Rectal smooth muscle tissue (tissue), 1 donor: ENCODE results near the gene IL16.

Experiments used
- H3K27ac ChIP-seq: one replicate; pipeline ENCODE4 v1.7.0; 2013; ENCODE audit warnings: low read depth, low read length, inconsistent platforms
- H3K27me3 ChIP-seq: one replicate; pipeline ENCODE4 v1.7.0; 2013; ENCODE audit warnings: low read length; ENCODE audit not compliant: control insufficient read depth, insufficient read depth
- H3K36me3 ChIP-seq: one replicate; pipeline ENCODE4 v1.7.0; 2013; ENCODE audit warnings: low read length; ENCODE audit not compliant: control insufficient read depth, insufficient read depth
- H3K4me1 ChIP-seq: one replicate; pipeline ENCODE4 v1.7.0; 2013; ENCODE audit warnings: low read length; ENCODE audit not compliant: control insufficient read depth, insufficient read depth
- H3K4me3 ChIP-seq: one replicate; pipeline ENCODE4 v1.7.0; 2013; ENCODE audit warnings: low read length
- H3K9ac ChIP-seq: one replicate; pipeline ENCODE4 v1.7.0; 2013; ENCODE audit warnings: low read length

The IL16 gene

DNA sequence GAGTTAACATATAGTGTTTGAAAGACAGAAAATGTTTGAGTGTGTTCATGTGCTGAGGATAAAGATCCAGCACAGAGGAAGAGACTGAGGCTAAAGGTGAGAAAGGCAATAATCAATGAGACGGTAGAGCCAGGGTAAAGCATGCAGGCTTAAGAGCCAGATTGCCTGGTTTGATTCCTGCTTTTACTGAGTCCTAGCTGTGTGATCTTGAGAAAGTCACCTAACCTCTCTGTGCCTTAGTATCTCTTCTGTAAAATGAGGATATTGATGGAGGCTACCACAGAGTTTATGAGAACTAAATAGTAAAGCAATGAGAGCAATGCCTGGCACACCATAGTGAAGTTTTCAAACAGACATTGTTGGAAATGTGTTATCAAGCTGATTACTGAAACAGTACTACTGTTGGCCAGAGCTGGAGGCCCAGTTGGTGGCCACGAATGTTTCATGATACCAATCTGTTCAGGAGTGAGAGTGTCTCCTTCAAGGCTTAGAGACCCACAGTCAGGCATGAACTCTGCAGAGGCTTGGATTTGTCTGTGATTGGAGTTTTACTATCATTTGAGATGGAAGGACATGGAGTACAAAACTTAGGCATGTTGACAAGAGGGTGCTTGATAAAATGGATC, 26.8 kb downstream of the IL16 start:
- H3K36me3 ChIP-seq = no peaks in the 10 kb centered on the region
- H3K27me3 ChIP-seq = no peaks in the 10 kb centered on the region
- H3K4me3 ChIP-seq = no peak overlapping the region
- H3K4me1 ChIP-seq = no peaks in the 10 kb centered on the region
- no peak overlapping the region for H3K9ac ChIP-seq
- H3K27ac ChIP-seq = no peak overlapping the region

DNA sequence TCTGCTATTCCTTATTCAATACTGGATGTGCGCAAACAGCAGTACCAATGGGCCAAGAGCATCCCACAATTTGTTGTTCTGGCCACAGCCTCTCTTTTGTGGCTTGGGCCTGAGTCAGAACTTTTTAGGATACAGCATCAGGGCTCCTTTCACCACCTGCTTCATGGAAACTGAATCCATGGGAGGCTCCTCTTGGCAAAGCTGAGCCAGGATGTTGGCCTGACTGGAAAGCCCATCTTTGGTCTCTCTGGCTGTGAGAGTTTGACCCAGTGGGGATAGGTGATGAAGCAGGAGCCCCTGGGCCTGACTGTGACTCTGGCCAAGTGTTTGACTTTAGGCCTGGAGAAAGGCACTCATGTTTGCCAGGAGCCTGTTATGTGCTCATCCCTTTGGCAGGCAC, 27.6 kb downstream of the IL16 start:
- Histone ChIP-seq H3K27me3 (no peaks in the 10 kb centered on the region), H3K4me3 (no peak overlapping the region), H3K27ac (peak overlapping the region; percentile 30), H3K36me3 (no peaks in the 10 kb centered on the region), H3K9ac (no peak overlapping the region), H3K4me1 (no peaks in the 10 kb centered on the region)

DNA sequence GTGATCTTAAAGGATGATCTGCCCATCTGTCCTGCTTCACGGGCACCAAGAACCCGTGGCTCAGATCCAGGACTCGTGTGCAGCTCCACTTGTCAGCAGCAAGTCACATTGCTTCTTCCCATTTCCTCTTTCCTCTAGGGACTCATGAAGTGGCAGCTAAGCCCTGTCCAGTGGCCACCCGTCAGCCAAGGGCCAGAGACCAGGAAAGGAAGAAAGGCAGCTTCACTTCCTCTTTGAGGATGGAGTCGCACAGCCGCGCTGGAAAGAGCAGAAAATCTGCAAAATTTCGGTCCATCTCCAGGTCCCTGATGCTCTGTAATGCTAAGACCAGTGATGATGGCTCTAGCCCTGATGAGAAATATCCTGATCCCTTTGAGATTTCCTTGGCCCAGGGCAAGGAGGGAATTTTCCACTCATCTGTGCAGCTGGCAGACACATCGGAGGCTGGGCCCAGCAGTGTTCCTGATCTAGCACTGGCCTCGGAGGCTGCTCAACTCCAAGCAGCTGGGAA, 28.5 kb downstream of the IL16 start:
- Histone ChIP-seq H3K27me3 (no peaks in the 10 kb centered on the region), H3K27ac (peak overlapping the region; percentile 30), H3K9ac (no peak overlapping the region), H3K36me3 (no peaks in the 10 kb centered on the region), H3K4me1 (no peaks in the 10 kb centered on the region), H3K4me3 (no peak overlapping the region)

DNA sequence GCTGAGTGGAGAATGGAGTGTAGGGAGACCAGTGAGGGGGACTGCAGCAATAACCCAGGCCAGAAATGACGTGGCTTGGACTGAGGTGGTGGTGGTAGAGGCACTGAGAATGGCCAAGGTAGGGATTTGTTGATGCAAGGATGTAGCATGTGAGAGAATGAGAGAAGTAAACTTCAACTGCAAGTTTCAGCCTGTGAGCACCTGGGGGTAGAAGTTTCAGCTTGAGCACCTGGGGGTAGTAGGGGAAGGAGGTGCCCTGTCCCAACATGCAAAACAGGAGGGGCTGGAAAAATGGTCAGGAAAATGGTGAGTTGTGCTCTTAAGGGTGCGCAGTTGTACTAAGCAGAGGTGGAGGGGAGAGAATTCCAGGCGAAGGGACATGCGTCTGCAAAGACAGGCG, 31.0 kb downstream of the IL16 start:
- Histone ChIP-seq H3K4me1 (no peaks in the 10 kb centered on the region), H3K36me3 (no peaks in the 10 kb centered on the region), H3K27me3 (no peaks in the 10 kb centered on the region), H3K9ac (no peak overlapping the region), H3K27ac (no peak overlapping the region), H3K4me3 (no peak overlapping the region)

DNA sequence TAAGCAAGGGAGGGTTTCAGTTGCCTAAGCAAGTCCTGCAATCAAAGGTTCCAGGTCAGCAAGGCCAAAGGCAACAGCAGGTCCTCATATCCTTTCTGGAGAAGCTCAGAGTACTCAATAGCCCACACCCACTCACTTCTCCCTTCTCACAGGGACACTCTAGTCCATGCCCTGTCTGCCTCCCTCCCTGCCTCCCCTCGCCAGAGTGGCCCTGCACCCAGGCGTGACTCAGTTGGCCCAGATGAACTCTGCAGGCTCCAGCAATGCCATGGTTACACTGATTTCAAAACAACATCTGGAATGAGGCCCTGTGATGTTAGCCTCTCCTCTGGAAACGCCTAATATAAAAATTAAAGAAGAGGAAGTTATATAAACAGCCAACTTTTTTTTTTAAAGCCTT, 32.9 kb downstream of the IL16 start:
- H3K36me3 ChIP-seq = no peaks in the 10 kb centered on the region
- no peaks in the 10 kb centered on the region for H3K27me3 ChIP-seq
- H3K4me3 ChIP-seq = no peak overlapping the region
- H3K27ac ChIP-seq = no peak overlapping the region
- no peaks in the 10 kb centered on the region for H3K4me1 ChIP-seq
- H3K9ac ChIP-seq = no peak overlapping the region

DNA sequence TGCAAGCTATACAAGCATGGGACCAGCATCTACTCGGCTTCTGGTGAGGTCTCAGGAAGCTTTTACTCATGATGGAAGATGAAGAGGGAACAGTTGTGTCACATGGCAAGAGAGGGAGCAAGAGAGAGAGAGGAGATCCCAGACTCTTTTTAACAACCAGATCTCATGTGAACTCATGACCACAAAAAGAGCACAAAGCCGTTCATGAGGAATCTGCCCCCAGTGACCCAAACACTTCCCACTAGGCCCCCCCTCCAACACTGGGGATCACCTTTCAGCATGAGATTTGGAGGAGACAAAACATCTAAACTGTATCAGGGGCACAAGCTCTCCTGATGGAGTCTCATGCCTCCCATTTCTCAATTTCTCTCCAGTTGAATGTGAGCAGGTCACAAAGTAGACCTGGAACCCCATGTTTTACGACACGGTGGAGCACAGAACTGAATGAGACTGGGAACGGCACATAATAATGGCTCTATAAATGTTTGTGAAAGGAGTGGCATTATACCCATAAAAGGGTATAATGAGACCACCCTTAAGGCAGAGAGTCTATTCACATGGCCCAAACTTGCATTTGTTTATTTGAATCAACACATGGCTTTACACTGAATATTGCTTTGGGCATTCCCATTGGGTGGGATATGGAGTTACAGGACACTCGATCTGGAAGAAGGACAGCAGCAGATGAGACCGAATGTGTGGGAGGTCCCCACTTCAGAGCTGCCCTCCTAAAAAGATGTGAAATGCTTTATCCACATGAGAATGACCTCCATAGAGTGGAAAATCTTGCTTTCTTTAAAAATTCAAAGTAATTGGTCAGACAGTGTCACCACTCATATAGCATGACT, 38.8 kb downstream of the IL16 start:
- no peak overlapping the region for H3K9ac ChIP-seq
- H3K36me3 ChIP-seq = no peaks in the 10 kb centered on the region
- H3K27ac ChIP-seq = no peak overlapping the region
- H3K4me3 ChIP-seq = no peak overlapping the region
- H3K27me3 ChIP-seq = no peaks in the 10 kb centered on the region
- H3K4me1 ChIP-seq = no peaks in the 10 kb centered on the region

DNA sequence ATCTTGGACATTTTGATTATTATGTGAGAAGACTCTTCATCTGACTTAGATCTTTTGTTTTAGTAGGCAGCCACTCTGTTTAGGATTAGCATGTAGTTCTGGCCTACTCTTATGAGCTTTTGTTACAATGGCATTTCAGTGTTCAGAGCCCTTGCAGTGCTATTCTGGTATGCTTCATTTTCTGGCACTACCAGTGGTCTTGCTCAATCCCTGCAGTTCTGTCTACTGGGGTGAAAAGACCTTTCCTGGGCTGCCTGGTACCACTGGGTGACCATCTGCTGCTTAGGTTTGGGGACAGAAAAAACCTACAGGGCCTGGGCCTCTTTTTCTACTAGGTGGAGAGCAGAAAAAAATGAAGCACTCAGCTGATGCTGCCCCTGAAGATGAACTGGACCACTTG, 42.5 kb downstream of the IL16 start:
- Histone ChIP-seq H3K4me1 (no peaks in the 10 kb centered on the region), H3K27ac (no peak overlapping the region)

DNA sequence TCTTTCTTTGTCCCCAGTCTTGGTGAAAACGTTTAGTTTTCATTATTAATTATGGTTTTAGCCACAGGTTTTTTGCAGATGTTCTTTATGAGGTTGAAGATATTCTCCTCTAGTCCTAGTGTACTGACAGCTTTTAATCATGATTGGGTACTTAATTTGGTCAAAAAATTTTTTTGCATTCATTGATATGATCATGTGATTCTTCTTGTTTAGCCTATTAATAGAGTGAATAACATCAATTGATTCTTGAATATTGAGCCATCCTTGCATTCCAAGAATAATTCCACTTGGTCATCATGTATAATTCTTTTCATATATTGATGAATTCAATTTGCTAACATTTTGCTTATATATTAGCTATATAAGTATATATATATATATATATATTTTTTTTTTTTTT, 46.1 kb downstream of the IL16 start:
- Histone ChIP-seq H3K27me3 (no peaks in the 10 kb centered on the region), H3K4me3 (no peak overlapping the region), H3K9ac (no peak overlapping the region), H3K27ac (no peak overlapping the region), H3K4me1 (no peaks in the 10 kb centered on the region), H3K36me3 (no peaks in the 10 kb centered on the region)

More for the DNA sequence above, 42.5 kb downstream of the IL16 start:
- H3K36me3 ChIP-seq = no peaks in the 10 kb centered on the region
- no peak overlapping the region for H3K4me3 ChIP-seq
- H3K27me3 ChIP-seq = no peaks in the 10 kb centered on the region
- H3K9ac ChIP-seq = no peak overlapping the region

DNA sequence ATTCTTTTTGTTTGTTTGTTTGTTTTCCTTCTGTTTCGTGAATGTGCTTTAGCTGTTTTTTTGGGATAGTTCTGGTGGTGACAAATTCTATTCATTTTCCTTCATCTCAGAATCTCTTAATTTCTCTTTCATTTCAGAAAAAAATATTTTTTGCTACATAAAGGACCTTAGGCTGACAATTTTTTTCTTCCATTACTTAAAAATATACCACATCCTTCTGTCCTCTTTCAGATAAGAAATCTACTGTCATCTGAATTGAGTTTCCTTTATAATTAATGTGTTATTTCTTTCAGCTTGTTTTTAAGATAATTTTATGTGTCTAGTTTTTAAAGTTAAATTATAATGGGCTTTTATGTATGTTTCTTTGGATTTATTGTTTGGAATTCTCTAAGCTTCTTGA, 47.6 kb downstream of the IL16 start:
- H3K9ac ChIP-seq = no peak overlapping the region
- H3K36me3 ChIP-seq = no peaks in the 10 kb centered on the region
- H3K4me3 ChIP-seq = no peak overlapping the region
- no peak overlapping the region for H3K27ac ChIP-seq
- H3K4me1 ChIP-seq = no peaks in the 10 kb centered on the region
- no peaks in the 10 kb centered on the region for H3K27me3 ChIP-seq

DNA sequence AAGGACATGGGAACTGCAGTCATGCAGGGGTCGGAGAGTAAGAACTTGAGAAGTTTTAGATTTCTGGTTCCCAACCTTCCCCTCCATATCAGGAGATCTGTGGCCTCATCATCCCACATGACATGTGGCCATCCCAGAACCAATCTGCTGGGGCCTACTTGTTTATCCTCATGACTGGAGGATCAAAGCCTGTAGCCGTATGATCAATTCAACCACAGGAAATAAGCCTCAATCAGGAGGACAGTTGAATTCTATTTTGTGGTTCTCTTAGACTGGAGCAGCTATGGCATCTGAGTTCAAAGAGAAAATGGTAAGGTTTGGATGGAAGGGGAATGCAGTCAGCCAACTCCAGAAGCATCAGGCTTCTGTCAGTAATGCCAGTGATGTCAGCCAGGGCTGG, 57.2 kb downstream of the IL16 start:
- H3K27ac ChIP-seq = no peak overlapping the region

DNA sequence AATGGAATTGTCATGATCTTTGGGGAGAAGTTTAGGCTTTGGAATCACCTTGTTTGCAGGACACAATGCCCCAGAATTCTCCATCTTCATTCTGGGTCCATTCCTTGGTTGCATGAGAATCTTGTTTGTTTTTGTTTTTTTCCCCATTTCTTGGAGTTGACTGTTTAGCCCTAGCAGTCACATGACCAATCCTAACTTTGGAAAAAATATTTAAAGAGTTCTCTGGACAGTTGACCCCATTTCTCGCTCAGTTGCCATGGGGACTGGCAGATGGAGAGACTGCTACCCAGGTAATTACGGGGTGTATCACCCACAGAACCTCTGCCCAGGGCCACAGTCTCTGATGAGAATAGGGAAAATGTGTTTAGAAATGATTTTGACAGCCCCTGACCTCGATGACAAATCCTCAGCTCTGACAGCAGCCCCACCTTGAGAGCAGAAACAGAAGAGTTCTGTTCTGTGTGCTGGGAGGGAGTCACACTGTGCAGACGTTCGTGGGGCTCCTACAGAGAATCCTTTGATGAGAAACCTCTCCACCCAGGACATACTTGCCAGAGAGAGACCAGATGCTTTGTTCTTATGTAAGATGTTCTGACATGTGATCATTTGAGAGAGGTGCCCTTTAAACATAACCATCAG, 57.7 kb downstream of the IL16 start:
- Histone ChIP-seq H3K36me3 (no peaks in the 10 kb centered on the region), H3K27ac (no peak overlapping the region), H3K4me3 (no peak overlapping the region), H3K4me1 (no peaks in the 10 kb centered on the region), H3K27me3 (no peaks in the 10 kb centered on the region), H3K9ac (no peak overlapping the region)

More for the DNA sequence above, 57.2 kb downstream of the IL16 start:
- Histone ChIP-seq H3K36me3 (no peaks in the 10 kb centered on the region), H3K4me3 (no peak overlapping the region), H3K4me1 (no peaks in the 10 kb centered on the region), H3K9ac (no peak overlapping the region), H3K27me3 (no peaks in the 10 kb centered on the region)

DNA sequence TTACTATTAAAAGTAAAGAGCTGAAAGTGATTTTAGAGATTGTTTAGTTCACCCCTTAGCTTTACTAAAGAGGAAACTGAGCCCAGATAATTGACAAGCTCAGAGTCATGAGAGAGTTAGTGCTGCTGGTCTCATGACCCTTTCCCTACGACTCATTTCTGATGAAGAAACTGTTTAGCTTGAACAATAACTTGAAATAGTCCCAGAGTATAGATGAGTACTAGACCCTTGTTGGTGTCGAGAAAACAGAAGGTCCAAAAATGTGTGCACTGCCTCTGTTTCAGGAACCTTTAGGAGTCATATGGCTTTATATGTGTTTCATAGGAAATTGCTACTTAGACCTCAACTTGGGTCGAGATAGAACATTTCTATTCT, 58.2 kb downstream of the IL16 start:
- H3K9ac ChIP-seq = no peak overlapping the region
- H3K4me1 ChIP-seq = no peaks in the 10 kb centered on the region
- no peak overlapping the region for H3K27ac ChIP-seq
- H3K36me3 ChIP-seq = no peaks in the 10 kb centered on the region
- no peak overlapping the region for H3K4me3 ChIP-seq
- H3K27me3 ChIP-seq = no peaks in the 10 kb centered on the region
